ENCODE results near the gene HSFX2.

GRCh38 chrX:149641835-149642234 is 46.7 kb upstream of the HSFX2 start:
- TF ChIP-seq CTCF (IDR thresholded peaks at IDR 0.05; ENCODE audit: low read depth, low read length) (no peak), EZH2phosphoT487 (IDR thresholded peaks at IDR 0.05; ENCODE audit: low read depth) (no peak)
